Measurements from ENCODE around the gene AP3M1. TPM values are rescaled to one million over a fixed set of nuclear protein-coding genes. Genes with fewer than 3 reads are reported as not detected.
"Not testable (repeated sequence)": the region's sequence is repeated elsewhere in the genome, so short reads cannot be mapped to it uniquely, and the experiment has no call there.

The AP3M1 gene
- total RNA-seq, 2 experiments from 2014 or later: 35.4 to 42.2 TPM

- CTCF ChIA-PET: interaction anchor here (0.8 to 1.2 kb wide), 3 partner anchors 13 to 28 kb away, joined by 3 to 6 read pairs (median 3); no protein-coding TSS in a partner anchor
- Mint-ChIP-seq H3K4me3 (peak overlapping the region; percentile 69), H3K27me3 (no peaks in the 10 kb centered on the region), H3K27ac (peak overlapping the region; percentile 98), H3K36me3 (ENCODE audit: low read depth) (peaks cover 2% of the 10 kb centered on the region), H3K4me1 (ENCODE audit: low read depth) (peaks cover 69% of the 10 kb centered on the region), H3K9me3 (no peaks in the 10 kb centered on the region)
- TF ChIP-seq CTCF (IDR thresholded peaks at IDR 0.05): no peak
- POLR2A ChIA-PET: interaction anchor here (0.6 to 1.7 kb wide), 4 partner anchors 9 to 39 kb away, joined by 3 to 5 read pairs (median 4); partner anchors contain the start of genes ADK and AP3M1
- intact Hi-C loops (cut with micrococcal nuclease): no loop called here
- DNase-seq (no peak), ATAC-seq (no peak)
Observed at GRCh38 chr10:74190494-74190893, 39.9 kb upstream of the AP3M1 start.

DNA sequence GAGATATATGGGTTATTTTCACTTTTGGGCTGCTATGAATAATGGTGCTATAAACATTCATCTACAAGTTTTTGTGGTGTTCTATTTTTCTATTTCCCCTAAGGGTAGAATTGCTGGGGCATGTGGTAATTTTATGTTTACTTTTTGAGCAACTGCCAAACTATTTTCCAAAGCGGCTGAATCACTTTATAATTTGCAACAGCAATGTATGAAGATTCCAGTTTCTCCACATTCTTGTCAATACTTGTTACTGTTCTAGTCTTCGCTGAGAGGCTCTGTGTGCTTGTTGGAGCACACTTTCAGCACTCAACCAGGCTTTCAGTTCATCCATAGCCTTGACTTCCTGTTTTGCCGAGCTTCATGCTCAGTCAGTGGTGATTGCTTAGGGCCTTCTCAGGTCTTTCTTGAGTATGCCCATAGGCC is 39.4 kb upstream of the AP3M1 start:
- ATAC-seq (peak; percentile 82), DNase-seq (peak; percentile 35)
- H3K27me3 Mint-ChIP-seq: no peaks in the 10 kb centered on the region
- ChIA-PET CTCF (interaction anchor here (0.8 to 1.2 kb wide), 4 partner anchors 12 to 27 kb away, joined by 3 to 6 read pairs (median 3); no protein-coding TSS in a partner anchor), POLR2A (interaction anchor here (0.6 to 1.7 kb wide), 8 partner anchors 9 to 40 kb away, joined by 3 to 5 read pairs (median 3); partner anchors contain the start of genes ADK and AP3M1)
- H3K4me1 Mint-ChIP-seq (ENCODE audit: low read depth): peaks cover 70% of the 10 kb centered on the region
- no peak for TF ChIP-seq CTCF (IDR thresholded peaks at IDR 0.05)
- peak overlapping the region; percentile 98 for H3K27ac Mint-ChIP-seq
- peaks cover 4% of the 10 kb centered on the region for H3K36me3 Mint-ChIP-seq (ENCODE audit: low read depth)
- peak overlapping the region; percentile 69 for H3K4me3 Mint-ChIP-seq
- intact Hi-C loops (cut with micrococcal nuclease): no loop called here
- H3K9me3 Mint-ChIP-seq: no peaks in the 10 kb centered on the region

GRCh38 chr10:74188617-74189016 is 38.0 kb upstream of the AP3M1 start:
- H3K4me3 Mint-ChIP-seq; H3K27me3 Mint-ChIP-seq; H3K27ac Mint-ChIP-seq; H3K36me3 Mint-ChIP-seq (ENCODE audit: low read depth); intact Hi-C loops (cut with micrococcal nuclease); ATAC-seq; H3K9me3 Mint-ChIP-seq; DNase-seq: not testable (repeated sequence)
- POLR2A ChIA-PET: interaction anchor here (0.9 to 1.5 kb wide), 4 partner anchors 9 to 38 kb away, joined by 3 to 4 read pairs (median 3); partner anchors contain the start of genes ADK and AP3M1
- CTCF ChIA-PET: interaction anchor here (0.9 to 1.1 kb wide), 3 partner anchors 14 to 25 kb away, joined by 3 to 4 read pairs (median 3); no protein-coding TSS in a partner anchor
- peaks cover 59% of the 10 kb centered on the region for H3K4me1 Mint-ChIP-seq (ENCODE audit: low read depth)

DNA sequence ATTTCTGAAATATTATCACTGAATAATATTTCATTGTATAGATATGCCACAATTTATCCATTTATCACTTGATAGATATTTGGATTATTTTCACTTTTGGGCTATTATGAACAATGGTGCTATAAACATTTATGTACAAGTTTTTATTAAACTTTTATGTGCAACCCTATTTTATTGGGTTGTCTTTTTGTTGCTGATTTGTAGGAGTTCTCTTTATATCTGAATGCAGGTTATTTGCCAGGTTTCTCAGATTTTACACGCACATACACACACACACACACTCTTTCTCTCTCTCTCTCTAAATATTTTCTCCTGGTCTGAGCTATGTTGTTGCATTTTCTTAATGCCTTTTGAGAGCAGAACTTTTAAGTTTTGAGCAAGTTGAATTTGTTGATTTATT is 36.6 kb upstream of the AP3M1 start:
- TF ChIP-seq CTCF (IDR thresholded peaks at IDR 0.05): no peak
- ChIA-PET POLR2A (interaction anchor here (1.0 to 1.2 kb wide), 3 partner anchors 9 to 25 kb away, joined by 3 to 5 read pairs (median 4); no protein-coding TSS in a partner anchor), CTCF (interaction anchor here (0.8 kb wide), 1 partner anchor 57 kb away, joined by 3 read pairs; no protein-coding TSS in a partner anchor)
- ATAC-seq: no peak
- H3K9me3 Mint-ChIP-seq: no peaks in the 10 kb centered on the region
- DNase-seq: no peak
- H3K4me3 Mint-ChIP-seq: no peak overlapping the region
- H3K27ac Mint-ChIP-seq: peak overlapping the region; percentile 9
- intact Hi-C loops (cut with micrococcal nuclease): no loop called here
- no peaks in the 10 kb centered on the region for H3K27me3 Mint-ChIP-seq
- H3K36me3 Mint-ChIP-seq (ENCODE audit: low read depth): peaks cover 10% of the 10 kb centered on the region
- H3K4me1 Mint-ChIP-seq (ENCODE audit: low read depth): peaks cover 57% of the 10 kb centered on the region

GRCh38 chr10:74186678-74187077 is 36.0 kb upstream of the AP3M1 start:
- CTCF ChIA-PET: interaction anchor here (0.8 kb wide), 1 partner anchor 58 kb away, joined by 3 read pairs; no protein-coding TSS in a partner anchor
- no peak overlapping the region for H3K4me3 Mint-ChIP-seq
- H3K9me3 Mint-ChIP-seq: no peaks in the 10 kb centered on the region
- no peak overlapping the region for H3K27ac Mint-ChIP-seq
- POLR2A ChIA-PET: interaction anchor here (1.0 kb wide), 1 partner anchor 24 kb away, joined by 5 read pairs; no protein-coding TSS in a partner anchor
- no peak for TF ChIP-seq CTCF (IDR thresholded peaks at IDR 0.05)
- no peak for DNase-seq
- ATAC-seq: no peak
- H3K36me3 Mint-ChIP-seq (ENCODE audit: low read depth): peaks cover 11% of the 10 kb centered on the region
- H3K27me3 Mint-ChIP-seq: no peaks in the 10 kb centered on the region
- peaks cover 60% of the 10 kb centered on the region for H3K4me1 Mint-ChIP-seq (ENCODE audit: low read depth)
- intact Hi-C loops (cut with micrococcal nuclease): no loop called here
